PFSK-1 (cell line): ENCODE data around the gene ZNF177.

Experiments
- FOXP2 ChIP-seq: optimal IDR thresholded peaks from 2 replicates; pipeline ENCODE3; 2011; ENCODE audit warnings: borderline replicate concordance, control low read depth, inconsistent platforms; ENCODE audit not compliant: insufficient read depth; ENCODE audit errors: extremely low read length, extremely low read depth
- POLR2AphosphoS5 ChIP-seq: IDR thresholded peaks from 2 replicates; pipeline ENCODE4 v1.6.1; 2012; ENCODE audit warnings: low read depth, mild to moderate bottlenecking, control low read depth, low read length, moderate library complexity
- SIN3A ChIP-seq: IDR thresholded peaks from 2 replicates; pipeline ENCODE4 v1.6.1; 2012; ENCODE audit warnings: mild to moderate bottlenecking, low read length, moderate library complexity, borderline replicate concordance; ENCODE audit not compliant: insufficient read depth
- TAF1 ChIP-seq: IDR thresholded peaks from 2 replicates; pipeline ENCODE4 v1.6.1; 2012; ENCODE audit warnings: low read length, control low read depth, borderline replicate concordance; ENCODE audit not compliant: insufficient read depth
- TF ChIP-seq, protein P1 (sequence below), 2 experiments: IDR thresholded peaks; 2 replicates each; pipeline versions ENCODE4 v1.6.1 to v1.8.0; 2011 to 2012; ENCODE audit warnings: low read depth in 2 of 2, low read length in 2 of 2, control low read depth in 1 of 2, inconsistent platforms in 1 of 2, mild to moderate bottlenecking in 1 of 2, moderate library complexity in 1 of 2; ENCODE audit not compliant: insufficient read depth in 1 of 2

DNA sequence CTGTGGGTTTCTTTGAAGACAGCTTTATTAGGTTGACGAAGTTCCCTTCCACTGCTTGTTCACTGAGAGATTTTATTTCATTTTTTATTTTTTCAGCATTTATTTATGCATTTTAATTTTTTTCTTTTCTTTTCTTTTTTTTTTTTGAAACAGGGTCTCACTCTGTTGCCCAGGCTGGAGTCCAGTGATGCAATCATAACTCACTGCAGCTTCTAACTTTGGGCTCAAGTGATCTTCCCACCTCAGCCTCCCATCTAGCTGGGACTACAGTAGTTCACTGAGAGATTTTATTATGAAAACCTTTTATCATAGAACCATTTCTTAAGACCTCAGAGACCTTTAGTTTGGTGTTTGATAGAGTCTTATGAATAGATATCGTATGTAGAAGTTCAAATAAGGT lies 10.3 kb upstream of the ZNF177 start:
- TF ChIP-seq TAF1: no peak
- no peak for TF ChIP-seq POLR2AphosphoS5
- TF ChIP-seq FOXP2: no peak
- TF ChIP-seq SIN3A: no peak
- TF ChIP-seq, protein P1, sequence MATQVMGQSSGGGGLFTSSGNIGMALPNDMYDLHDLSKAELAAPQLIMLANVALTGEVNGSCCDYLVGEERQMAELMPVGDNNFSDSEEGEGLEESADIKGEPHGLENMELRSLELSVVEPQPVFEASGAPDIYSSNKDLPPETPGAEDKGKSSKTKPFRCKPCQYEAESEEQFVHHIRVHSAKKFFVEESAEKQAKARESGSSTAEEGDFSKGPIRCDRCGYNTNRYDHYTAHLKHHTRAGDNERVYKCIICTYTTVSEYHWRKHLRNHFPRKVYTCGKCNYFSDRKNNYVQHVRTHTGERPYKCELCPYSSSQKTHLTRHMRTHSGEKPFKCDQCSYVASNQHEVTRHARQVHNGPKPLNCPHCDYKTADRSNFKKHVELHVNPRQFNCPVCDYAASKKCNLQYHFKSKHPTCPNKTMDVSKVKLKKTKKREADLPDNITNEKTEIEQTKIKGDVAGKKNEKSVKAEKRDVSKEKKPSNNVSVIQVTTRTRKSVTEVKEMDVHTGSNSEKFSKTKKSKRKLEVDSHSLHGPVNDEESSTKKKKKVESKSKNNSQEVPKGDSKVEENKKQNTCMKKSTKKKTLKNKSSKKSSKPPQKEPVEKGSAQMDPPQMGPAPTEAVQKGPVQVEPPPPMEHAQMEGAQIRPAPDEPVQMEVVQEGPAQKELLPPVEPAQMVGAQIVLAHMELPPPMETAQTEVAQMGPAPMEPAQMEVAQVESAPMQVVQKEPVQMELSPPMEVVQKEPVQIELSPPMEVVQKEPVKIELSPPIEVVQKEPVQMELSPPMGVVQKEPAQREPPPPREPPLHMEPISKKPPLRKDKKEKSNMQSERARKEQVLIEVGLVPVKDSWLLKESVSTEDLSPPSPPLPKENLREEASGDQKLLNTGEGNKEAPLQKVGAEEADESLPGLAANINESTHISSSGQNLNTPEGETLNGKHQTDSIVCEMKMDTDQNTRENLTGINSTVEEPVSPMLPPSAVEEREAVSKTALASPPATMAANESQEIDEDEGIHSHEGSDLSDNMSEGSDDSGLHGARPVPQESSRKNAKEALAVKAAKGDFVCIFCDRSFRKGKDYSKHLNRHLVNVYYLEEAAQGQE (IDR thresholded peaks at IDR 0.05; ENCODE audit: insufficient read depth in 1 of 2, low read depth in 2 of 2, low read length in 2 of 2): no peak
